ENCODE data around the gene KIF22.

DNA sequence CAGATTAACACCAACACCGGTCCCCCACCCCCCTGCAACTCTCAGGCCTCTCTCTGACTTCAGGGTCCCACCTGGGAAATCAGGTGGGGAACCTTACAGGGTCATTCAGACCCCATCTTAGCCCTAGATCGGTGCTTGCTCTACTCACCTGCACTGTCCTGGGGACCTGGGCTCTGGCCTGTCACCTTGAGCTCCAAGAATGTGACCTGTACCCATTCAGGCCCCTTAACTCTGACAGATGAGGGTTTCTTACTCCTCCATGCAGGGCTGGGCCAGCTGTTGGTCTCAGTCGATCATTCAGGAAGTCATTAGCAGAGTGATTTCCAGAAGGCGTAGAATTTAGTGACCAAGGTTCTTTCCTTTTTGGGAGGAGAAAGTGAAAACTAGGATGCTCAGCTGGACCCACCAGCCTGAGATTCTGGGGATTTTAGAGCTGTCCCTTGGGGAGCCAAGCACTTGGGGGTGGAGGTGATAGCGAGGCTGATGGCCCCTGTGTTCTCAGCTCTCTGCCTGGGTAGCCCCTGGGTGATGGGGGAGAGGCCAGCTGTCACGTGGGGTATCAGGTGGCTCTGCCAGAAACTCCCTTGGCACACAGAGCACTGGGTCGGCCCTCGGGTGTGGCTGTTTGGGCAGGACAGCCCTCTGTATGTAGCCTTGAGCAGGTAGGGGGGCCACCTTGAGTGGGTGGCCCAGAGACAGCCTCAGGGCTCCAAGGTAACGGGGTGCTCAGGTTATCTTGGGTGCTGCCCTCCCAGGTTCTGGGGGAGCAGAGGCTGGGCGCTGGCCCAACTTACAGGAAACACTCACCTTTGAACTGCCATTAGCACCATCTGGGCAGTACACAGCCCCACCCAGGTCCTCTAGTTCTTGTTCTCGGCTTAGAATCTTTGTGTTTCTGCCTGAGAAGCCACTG, 30.4 kb downstream of the KIF22 start:
- TF ChIP-seq, protein P1, sequence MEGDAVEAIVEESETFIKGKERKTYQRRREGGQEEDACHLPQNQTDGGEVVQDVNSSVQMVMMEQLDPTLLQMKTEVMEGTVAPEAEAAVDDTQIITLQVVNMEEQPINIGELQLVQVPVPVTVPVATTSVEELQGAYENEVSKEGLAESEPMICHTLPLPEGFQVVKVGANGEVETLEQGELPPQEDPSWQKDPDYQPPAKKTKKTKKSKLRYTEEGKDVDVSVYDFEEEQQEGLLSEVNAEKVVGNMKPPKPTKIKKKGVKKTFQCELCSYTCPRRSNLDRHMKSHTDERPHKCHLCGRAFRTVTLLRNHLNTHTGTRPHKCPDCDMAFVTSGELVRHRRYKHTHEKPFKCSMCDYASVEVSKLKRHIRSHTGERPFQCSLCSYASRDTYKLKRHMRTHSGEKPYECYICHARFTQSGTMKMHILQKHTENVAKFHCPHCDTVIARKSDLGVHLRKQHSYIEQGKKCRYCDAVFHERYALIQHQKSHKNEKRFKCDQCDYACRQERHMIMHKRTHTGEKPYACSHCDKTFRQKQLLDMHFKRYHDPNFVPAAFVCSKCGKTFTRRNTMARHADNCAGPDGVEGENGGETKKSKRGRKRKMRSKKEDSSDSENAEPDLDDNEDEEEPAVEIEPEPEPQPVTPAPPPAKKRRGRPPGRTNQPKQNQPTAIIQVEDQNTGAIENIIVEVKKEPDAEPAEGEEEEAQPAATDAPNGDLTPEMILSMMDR (IDR thresholded peaks at IDR 0.05) = no peak
- no peak for TF ChIP-seq POLR2A (IDR thresholded peaks at IDR 0.05)

Data from heart left ventricle (tissue), 13 donors.